ENCODE measurements around the gene RAB3GAP2.
"Not testable (repeated sequence)": the region's sequence is repeated elsewhere in the genome, so short reads cannot be mapped to it uniquely, and the experiment has no call there.

Gene RAB3GAP2

GRCh38 chr1:220159041-220159440 lies 113.2 kb downstream of the RAB3GAP2 start:
- Histone ChIP-seq H3K36me3 (ENCODE audit: control insufficient read depth, insufficient read depth, low read length) (peaks cover 15% of the 10 kb centered on the region), H3K4me3 (replicated peaks; ENCODE audit: low read depth, low read length) (no peak overlapping the region), H3K27me3 (replicated peaks; ENCODE audit: control insufficient read depth, insufficient read depth, low read length) (no peaks in the 10 kb centered on the region)
- TF ChIP-seq CTCF (IDR thresholded peaks at IDR 0.05; ENCODE audit: insufficient read depth, low read length, poor library complexity, severe bottlenecking) = no peak
- DNase-seq (ENCODE audit: extremely low read depth, insufficient read length) = no peak

- H3K4me3 ChIP-seq (replicated peaks; ENCODE audit: low read depth, low read length); H3K27me3 ChIP-seq (replicated peaks; ENCODE audit: control insufficient read depth, insufficient read depth, low read length); DNase-seq (ENCODE audit: extremely low read depth, insufficient read length): not testable (repeated sequence)
- peaks cover 15% of the 10 kb centered on the region for H3K36me3 ChIP-seq (ENCODE audit: control insufficient read depth, insufficient read depth, low read length)
Observed at GRCh38 chr1:220158530-220158929, 113.7 kb downstream of the RAB3GAP2 start.

GRCh38 chr1:220157738-220158137 lies 114.5 kb downstream of the RAB3GAP2 start:
- TF ChIP-seq CTCF (IDR thresholded peaks at IDR 0.05; ENCODE audit: insufficient read depth, low read length, poor library complexity, severe bottlenecking) = no peak
- DNase-seq (ENCODE audit: extremely low read depth, insufficient read length) = no peak
- Histone ChIP-seq H3K4me3 (replicated peaks; ENCODE audit: low read depth, low read length) (no peak overlapping the region), H3K36me3 (ENCODE audit: control insufficient read depth, insufficient read depth, low read length) (peaks cover 15% of the 10 kb centered on the region), H3K27me3 (replicated peaks; ENCODE audit: control insufficient read depth, insufficient read depth, low read length) (no peaks in the 10 kb centered on the region)

- no peak overlapping the region for H3K4me3 ChIP-seq (replicated peaks; ENCODE audit: low read depth, low read length)
- H3K27me3 ChIP-seq (replicated peaks; ENCODE audit: control insufficient read depth, insufficient read depth, low read length) = no peaks in the 10 kb centered on the region
- DNase-seq (ENCODE audit: extremely low read depth, insufficient read length) = no peak
- TF ChIP-seq CTCF (IDR thresholded peaks at IDR 0.05; ENCODE audit: insufficient read depth, low read length, poor library complexity, severe bottlenecking) = no peak
- peaks cover 15% of the 10 kb centered on the region for H3K36me3 ChIP-seq (ENCODE audit: control insufficient read depth, insufficient read depth, low read length)
Observed at GRCh38 chr1:220156620-220157146, 115.6 kb downstream of the RAB3GAP2 start.

- no peaks in the 10 kb centered on the region for H3K27me3 ChIP-seq (replicated peaks; ENCODE audit: control insufficient read depth, insufficient read depth, low read length)
- H3K4me3 ChIP-seq (replicated peaks; ENCODE audit: low read depth, low read length) = no peak overlapping the region
- peaks cover 15% of the 10 kb centered on the region for H3K36me3 ChIP-seq (ENCODE audit: control insufficient read depth, insufficient read depth, low read length)
- TF ChIP-seq CTCF (IDR thresholded peaks at IDR 0.05; ENCODE audit: insufficient read depth, low read length, poor library complexity, severe bottlenecking) = no peak
- DNase-seq (ENCODE audit: extremely low read depth, insufficient read length) = no peak
Observed at GRCh38 chr1:220153147-220153546, 119.1 kb downstream of the RAB3GAP2 start.

- Histone ChIP-seq H3K4me3 (replicated peaks; ENCODE audit: low read depth, low read length) (no peak overlapping the region), H3K36me3 (ENCODE audit: control insufficient read depth, insufficient read depth, low read length) (peaks cover 7% of the 10 kb centered on the region), H3K27me3 (replicated peaks; ENCODE audit: control insufficient read depth, insufficient read depth, low read length) (no peaks in the 10 kb centered on the region)
- DNase-seq (ENCODE audit: extremely low read depth, insufficient read length) = no peak
- no peak for TF ChIP-seq CTCF (IDR thresholded peaks at IDR 0.05; ENCODE audit: insufficient read depth, low read length, poor library complexity, severe bottlenecking)
Observed at GRCh38 chr1:220151454-220151853, 120.8 kb downstream of the RAB3GAP2 start.
